ENCODE data around the gene SLC35D1. TPM values are rescaled to one million over a fixed set of nuclear protein-coding genes. Genes with fewer than 3 reads are reported as not detected.

SLC35D1 gene
- polyA plus RNA-seq, 1 of the 3 experiments (the other 2 are of a cell fraction): 4.8 TPM

DNA sequence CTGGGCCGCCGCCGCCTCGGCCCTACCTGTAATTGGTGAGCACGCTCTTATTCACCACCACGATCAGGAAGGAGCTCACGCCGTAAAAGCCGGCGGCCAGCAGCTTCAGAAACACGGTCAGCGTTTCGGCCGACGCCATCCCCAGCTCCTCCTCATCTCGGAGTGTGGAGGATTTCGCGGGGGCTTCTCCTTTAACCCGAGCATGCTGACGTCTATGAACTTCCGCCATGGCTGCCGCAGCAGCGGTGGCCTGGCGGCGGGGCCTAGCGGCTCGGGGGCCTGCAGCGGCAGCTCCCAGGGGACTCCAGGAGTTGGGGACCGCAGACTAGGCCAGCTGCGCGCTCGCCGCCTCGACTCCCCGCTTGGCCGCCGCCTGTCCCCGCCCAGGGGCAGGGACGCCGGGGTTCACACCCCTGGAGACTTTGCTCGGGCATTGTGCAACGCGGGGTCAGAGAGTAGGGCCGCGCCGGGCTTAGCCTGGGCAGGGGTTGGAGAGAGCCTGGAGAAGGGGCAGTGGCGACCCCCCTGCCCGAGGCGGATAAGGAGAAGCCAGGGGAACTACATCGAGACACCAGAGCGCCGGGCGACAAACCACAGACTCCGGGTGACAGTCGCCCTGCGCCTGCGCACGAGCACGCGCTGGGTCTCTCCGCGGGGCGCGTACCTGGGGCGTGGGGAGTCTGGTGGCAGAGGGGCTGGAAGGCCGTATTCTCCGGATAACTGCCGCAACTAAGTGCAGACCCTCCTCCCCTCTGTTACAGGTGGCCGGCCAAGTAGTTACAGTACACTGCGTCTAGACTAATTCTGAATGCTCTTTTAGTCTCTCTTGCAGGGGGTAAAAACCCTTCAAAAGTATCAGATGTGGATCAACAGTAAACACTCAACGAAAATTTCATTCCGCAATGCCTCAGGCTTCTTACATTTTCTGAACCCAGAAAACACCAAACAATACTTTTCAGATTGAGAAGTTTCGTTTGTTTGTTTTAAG is at the start of gene SLC35D1 (continued):
- TF ChIP-seq, protein P1, sequence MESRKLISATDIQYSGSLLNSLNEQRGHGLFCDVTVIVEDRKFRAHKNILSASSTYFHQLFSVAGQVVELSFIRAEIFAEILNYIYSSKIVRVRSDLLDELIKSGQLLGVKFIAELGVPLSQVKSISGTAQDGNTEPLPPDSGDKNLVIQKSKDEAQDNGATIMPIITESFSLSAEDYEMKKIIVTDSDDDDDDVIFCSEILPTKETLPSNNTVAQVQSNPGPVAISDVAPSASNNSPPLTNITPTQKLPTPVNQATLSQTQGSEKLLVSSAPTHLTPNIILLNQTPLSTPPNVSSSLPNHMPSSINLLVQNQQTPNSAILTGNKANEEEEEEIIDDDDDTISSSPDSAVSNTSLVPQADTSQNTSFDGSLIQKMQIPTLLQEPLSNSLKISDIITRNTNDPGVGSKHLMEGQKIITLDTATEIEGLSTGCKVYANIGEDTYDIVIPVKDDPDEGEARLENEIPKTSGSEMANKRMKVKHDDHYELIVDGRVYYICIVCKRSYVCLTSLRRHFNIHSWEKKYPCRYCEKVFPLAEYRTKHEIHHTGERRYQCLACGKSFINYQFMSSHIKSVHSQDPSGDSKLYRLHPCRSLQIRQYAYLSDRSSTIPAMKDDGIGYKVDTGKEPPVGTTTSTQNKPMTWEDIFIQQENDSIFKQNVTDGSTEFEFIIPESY (IDR thresholded peaks at IDR 0.05; ENCODE audit: borderline replicate concordance, low read depth): 0 out of 2 replicates have a peak, but pooled peaks have one; percentile 12
- TF ChIP-seq, protein P2, sequence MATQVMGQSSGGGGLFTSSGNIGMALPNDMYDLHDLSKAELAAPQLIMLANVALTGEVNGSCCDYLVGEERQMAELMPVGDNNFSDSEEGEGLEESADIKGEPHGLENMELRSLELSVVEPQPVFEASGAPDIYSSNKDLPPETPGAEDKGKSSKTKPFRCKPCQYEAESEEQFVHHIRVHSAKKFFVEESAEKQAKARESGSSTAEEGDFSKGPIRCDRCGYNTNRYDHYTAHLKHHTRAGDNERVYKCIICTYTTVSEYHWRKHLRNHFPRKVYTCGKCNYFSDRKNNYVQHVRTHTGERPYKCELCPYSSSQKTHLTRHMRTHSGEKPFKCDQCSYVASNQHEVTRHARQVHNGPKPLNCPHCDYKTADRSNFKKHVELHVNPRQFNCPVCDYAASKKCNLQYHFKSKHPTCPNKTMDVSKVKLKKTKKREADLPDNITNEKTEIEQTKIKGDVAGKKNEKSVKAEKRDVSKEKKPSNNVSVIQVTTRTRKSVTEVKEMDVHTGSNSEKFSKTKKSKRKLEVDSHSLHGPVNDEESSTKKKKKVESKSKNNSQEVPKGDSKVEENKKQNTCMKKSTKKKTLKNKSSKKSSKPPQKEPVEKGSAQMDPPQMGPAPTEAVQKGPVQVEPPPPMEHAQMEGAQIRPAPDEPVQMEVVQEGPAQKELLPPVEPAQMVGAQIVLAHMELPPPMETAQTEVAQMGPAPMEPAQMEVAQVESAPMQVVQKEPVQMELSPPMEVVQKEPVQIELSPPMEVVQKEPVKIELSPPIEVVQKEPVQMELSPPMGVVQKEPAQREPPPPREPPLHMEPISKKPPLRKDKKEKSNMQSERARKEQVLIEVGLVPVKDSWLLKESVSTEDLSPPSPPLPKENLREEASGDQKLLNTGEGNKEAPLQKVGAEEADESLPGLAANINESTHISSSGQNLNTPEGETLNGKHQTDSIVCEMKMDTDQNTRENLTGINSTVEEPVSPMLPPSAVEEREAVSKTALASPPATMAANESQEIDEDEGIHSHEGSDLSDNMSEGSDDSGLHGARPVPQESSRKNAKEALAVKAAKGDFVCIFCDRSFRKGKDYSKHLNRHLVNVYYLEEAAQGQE (IDR thresholded peaks at IDR 0.05; ENCODE audit: low read depth, low read length): no peak
- TF ChIP-seq MEF2A (IDR thresholded peaks at IDR 0.05; ENCODE audit: borderline replicate concordance, low read depth): no peak
- TF ChIP-seq, protein P3, sequence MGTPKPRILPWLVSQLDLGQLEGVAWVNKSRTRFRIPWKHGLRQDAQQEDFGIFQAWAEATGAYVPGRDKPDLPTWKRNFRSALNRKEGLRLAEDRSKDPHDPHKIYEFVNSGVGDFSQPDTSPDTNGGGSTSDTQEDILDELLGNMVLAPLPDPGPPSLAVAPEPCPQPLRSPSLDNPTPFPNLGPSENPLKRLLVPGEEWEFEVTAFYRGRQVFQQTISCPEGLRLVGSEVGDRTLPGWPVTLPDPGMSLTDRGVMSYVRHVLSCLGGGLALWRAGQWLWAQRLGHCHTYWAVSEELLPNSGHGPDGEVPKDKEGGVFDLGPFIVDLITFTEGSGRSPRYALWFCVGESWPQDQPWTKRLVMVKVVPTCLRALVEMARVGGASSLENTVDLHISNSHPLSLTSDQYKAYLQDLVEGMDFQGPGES (IDR thresholded peaks at IDR 0.05; ENCODE audit: low read depth, low read length): no peak

DNA sequence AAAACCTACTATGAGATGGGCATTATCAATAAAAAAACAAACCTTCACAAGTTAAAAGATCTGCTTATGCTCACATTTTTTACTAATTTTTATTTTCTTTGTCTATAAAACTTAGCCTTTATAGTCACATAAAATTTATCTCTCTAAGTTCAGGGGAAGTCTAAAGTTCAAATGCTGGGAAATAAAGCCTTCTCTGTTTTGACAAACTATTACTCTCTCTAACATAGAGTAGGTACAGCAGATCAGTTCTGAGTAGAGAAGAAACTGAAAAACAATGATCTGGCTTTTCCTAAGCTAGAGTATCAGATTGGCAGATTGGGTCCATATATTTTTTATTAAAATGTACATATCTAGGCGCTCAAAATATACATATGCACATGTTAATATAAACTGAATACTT is 49.6 kb upstream of the SLC35D1 start:
- H3K79me2 ChIP-seq (ENCODE audit: insufficient read depth): no peaks in the 10 kb centered on the region
- DNase-seq: no peak
- no peaks in the 10 kb centered on the region for H3K9me2 ChIP-seq
- H3K27ac ChIP-seq (ENCODE audit: low read depth in 2 of 2, low read length in 1 of 2): no peak overlapping the region
- no peaks in the 10 kb centered on the region for H3K4me1 ChIP-seq (ENCODE audit: control insufficient read depth in 1 of 2, insufficient read depth in 2 of 2, low read depth in 1 of 2, low read length in 1 of 2)
- H3F3A ChIP-seq (replicated peaks; ENCODE audit: insufficient read depth): no peaks in the 10 kb centered on the region
- H2AFZ ChIP-seq (ENCODE audit: low read depth): no peak overlapping the region
- H3K36me3 ChIP-seq (replicated peaks in 1 of 2; ENCODE audit: control insufficient read depth in 1 of 2, insufficient read depth in 2 of 2, low read length in 1 of 2): no peaks in the 10 kb centered on the region
- no peaks in the 10 kb centered on the region for H3K27me3 ChIP-seq (ENCODE audit: insufficient read depth)
- no peaks in the 10 kb centered on the region for H4K20me1 ChIP-seq (ENCODE audit: insufficient read depth)
- no peak overlapping the region for H3K4me2 ChIP-seq
- WGBS (ENCODE audit: low lambda C conversion rate): 46% methylated on average over 1 of the region's 1 CpG
- no peak overlapping the region for H3K4me3 ChIP-seq (ENCODE audit: low read depth in 2 of 2, low read length in 1 of 2)
- no peak for TF ChIP-seq RXRA (IDR thresholded peaks at IDR 0.05; ENCODE audit: borderline replicate concordance, low read depth)
- CTCF ChIA-PET: interaction anchor here (1.2 kb wide), 1 partner anchor 41 kb away, joined by 3 read pairs; no protein-coding TSS in a partner anchor
- H3K9me3 ChIP-seq: no peaks in the 10 kb centered on the region
- H3K9ac ChIP-seq: no peak overlapping the region
- POLR2A ChIA-PET: no interaction called here
